IPS DF 4.7 (cell line): Measurements from ENCODE around the gene KCND1.

Experiments
- DNase-seq: peaks from one replicate; pipeline ENCODE4 v3.0.0-alpha.2; 2013; ENCODE audit warnings: low spot score; ENCODE audit errors: extremely low read depth

KCND1 gene

GRCh38 chrX:48913605-48914366 lies 57.9 kb downstream of the KCND1 start:
- no peak for DNase-seq

- no peak for DNase-seq
Observed at GRCh38 chrX:48911412-48912182, 60.0 kb downstream of the KCND1 start, which contains the start of gene SLC35A2. TSS of gene SLC35A2 (minus strand) at chrX:48911646. CDS start at chrX:48911636, 10 bp downstream.
